WTC11 (cell line): ENCODE results near the gene LRRC4. TPM values are rescaled to one million over a fixed set of nuclear protein-coding genes. Genes with fewer than 3 reads are reported as not detected.

Experiments
- ATAC-seq: fragments of 200-7000 bp; cut with Tn5 transposase; 2 replicates; pipeline ENCODE4 v1.10.0; 2021; ENCODE audit warnings: mild to moderate bottlenecking, moderate library complexity
- CTCF ChIA-PET: fragments of 300-600 bp; sonication (Branson Sonifier 250); formaldehyde crosslinking; loops from one replicate; lab custom pipeline; 2021; ENCODE audit warnings: antibody characterized with exemption; lab: Charles Lee
- POLR2A ChIA-PET: fragments of 350-600 bp; sonication (Branson Sonifier 250); formaldehyde crosslinking; loops from one replicate; lab custom pipeline; 2021; ENCODE audit warnings: antibody characterized with exemption; lab: Charles Lee
- DNase-seq: peaks from one replicate; pipeline ENCODE4 v3.0.0; 2021; ENCODE audit warnings: low spot score
- H3K27ac Mint-ChIP-seq: 2 replicates; pipeline ENCODE4 v1.8.0; 2021; ENCODE audit warnings: mixed read lengths
- H3K27me3 Mint-ChIP-seq: 2 replicates; pipeline ENCODE4 v1.8.0; 2021; ENCODE audit warnings: low read depth, mild to moderate bottlenecking, moderate library complexity, mixed read lengths
- H3K36me3 Mint-ChIP-seq: 2 replicates; pipeline ENCODE4 v1.8.0; 2021; ENCODE audit warnings: mixed read lengths
- H3K4me1 Mint-ChIP-seq: 2 replicates; pipeline ENCODE4 v1.8.0; 2022; ENCODE audit warnings: mixed read lengths
- H3K4me3 Mint-ChIP-seq: 2 replicates; pipeline ENCODE4 v1.8.0; 2021; ENCODE audit warnings: mild to moderate bottlenecking, moderate library complexity, mixed read lengths
- H3K9me3 Mint-ChIP-seq: 2 replicates; pipeline ENCODE4 v1.8.0; 2021; ENCODE audit warnings: mixed read lengths
- ARID4B ChIP-seq: sonication (generic); formaldehyde crosslinking; IDR thresholded peaks from 2 replicates; pipeline ENCODE4 v1.8.0; 2023; ENCODE audit warnings: missing genetic modification reagents, mild to moderate bottlenecking, borderline replicate concordance
- ATF3 ChIP-seq: sonication (generic); formaldehyde crosslinking; conservative IDR thresholded peaks from 2 replicates; pipeline ENCODE4 v1.8.1; 2022; ENCODE audit warnings: mild to moderate bottlenecking, missing genetic modification reagents
- CBFB ChIP-seq: sonication (generic); formaldehyde crosslinking; IDR thresholded peaks from 2 replicates; pipeline ENCODE4 v1.8.1; 2022; ENCODE audit warnings: mild to moderate bottlenecking, low read depth, missing genetic modification reagents
- CREM ChIP-seq: sonication (generic); formaldehyde crosslinking; IDR thresholded peaks from 2 replicates; pipeline ENCODE4 v1.8.1; 2022; ENCODE audit warnings: mild to moderate bottlenecking, missing genetic modification reagents, moderate library complexity
- FOXK1 ChIP-seq: sonication (generic); formaldehyde crosslinking; IDR thresholded peaks from 2 replicates; pipeline ENCODE4 v1.8.0; 2022; ENCODE audit warnings: mild to moderate bottlenecking, moderate library complexity, missing genetic modification reagents
- IRF2 ChIP-seq: sonication (generic); formaldehyde crosslinking; IDR thresholded peaks from 2 replicates; pipeline ENCODE4 v1.8.0; 2022; ENCODE audit warnings: low read depth, missing genetic modification reagents, borderline replicate concordance
- JAZF1 ChIP-seq: fragments of 250-450 bp; sonication (Bioruptor Pico); IDR thresholded peaks from 2 replicates; pipeline ENCODE4 v1.9.0; 2021; ENCODE audit warnings: moderate library complexity, mild to moderate bottlenecking, inconsistent platforms
- NFE2L1 ChIP-seq: sonication (generic); formaldehyde crosslinking; IDR thresholded peaks from 2 replicates; pipeline ENCODE4 v1.8.1; 2023; ENCODE audit warnings: missing genetic modification reagents
- OVOL2 ChIP-seq: fragments of 250-450 bp; sonication (Bioruptor Pico); IDR thresholded peaks from 2 replicates; pipeline ENCODE4 v1.9.0; 2021; ENCODE audit warnings: mild to moderate bottlenecking, borderline replicate concordance
- PREB ChIP-seq: sonication (generic); formaldehyde crosslinking; IDR thresholded peaks from 2 replicates; pipeline ENCODE4 v1.8.1; 2022; ENCODE audit warnings: mild to moderate bottlenecking, missing genetic modification reagents, moderate library complexity, borderline replicate concordance
- SOX15 ChIP-seq: fragments of 250-450 bp; sonication (Bioruptor Pico); IDR thresholded peaks from 2 replicates; pipeline ENCODE4 v1.9.0; 2021; ENCODE audit warnings: mild to moderate bottlenecking
- SP1 ChIP-seq: sonication (generic); formaldehyde crosslinking; conservative IDR thresholded peaks from 2 replicates; pipeline ENCODE4 v1.8.1; 2022; ENCODE audit warnings: missing genetic modification reagents
- USF1 ChIP-seq: sonication (generic); formaldehyde crosslinking; IDR thresholded peaks from 2 replicates; pipeline ENCODE4 v1.8.0; 2022; ENCODE audit warnings: mild to moderate bottlenecking, missing genetic modification reagents
- ZNF138 ChIP-seq: sonication (generic); formaldehyde crosslinking; conservative IDR thresholded peaks from 2 replicates; pipeline ENCODE4 v1.8.1; 2022; ENCODE audit warnings: mild to moderate bottlenecking, moderate library complexity, missing genetic modification reagents
- ZNF232 ChIP-seq: sonication (generic); formaldehyde crosslinking; IDR thresholded peaks from 2 replicates; pipeline ENCODE4 v1.8.0; 2022; ENCODE audit warnings: mild to moderate bottlenecking, missing genetic modification reagents
- ZNF263 ChIP-seq: sonication (generic); formaldehyde crosslinking; IDR thresholded peaks from 2 replicates; pipeline ENCODE4 v1.8.1; 2022; ENCODE audit warnings: low read depth, mild to moderate bottlenecking, moderate library complexity, missing genetic modification reagents
- ZNF281 ChIP-seq: sonication (generic); formaldehyde crosslinking; IDR thresholded peaks from 2 replicates; pipeline ENCODE4 v1.8.0; 2023; ENCODE audit warnings: mild to moderate bottlenecking, missing genetic modification reagents
- ZNF396 ChIP-seq: fragments of 250-450 bp; sonication (Bioruptor Pico); IDR thresholded peaks from 2 replicates; pipeline ENCODE4 v1.8.0; 2021; ENCODE audit warnings: mild to moderate bottlenecking, moderate library complexity, borderline replicate concordance
- ZNF671 ChIP-seq: fragments of 250-450 bp; sonication (Bioruptor Pico); IDR thresholded peaks from 2 replicates; pipeline ENCODE4 v1.8.0; 2021; ENCODE audit warnings: mild to moderate bottlenecking
- total RNA-seq: library from RNA; stranded (reverse); gene quantifications from 3 replicates; pipeline ENCODE4 v1.2.3, GENCODE V29; 2021

The LRRC4 gene
- total RNA-seq, 1 experiment from 2014 or later = 14.9 TPM

- POLR2A ChIA-PET = no interaction called here
- Mint-ChIP-seq H3K36me3 (no peaks in the 10 kb centered on the region), H3K27ac (no peak overlapping the region), H3K4me1 (peaks cover 7% of the 10 kb centered on the region), H3K27me3 (no peaks in the 10 kb centered on the region), H3K4me3 (no peak overlapping the region), H3K9me3 (no peaks in the 10 kb centered on the region)
- CTCF ChIA-PET = interaction anchor here (1.0 to 2.5 kb wide), 4 partner anchors 9 to 170 kb away, joined by 3 to 10 read pairs (median 3); partner anchors contain the start of gene LRRC4
- ATAC-seq (no peak), DNase-seq (no peak)
- no peak for TF ChIP-seq USF1
- no peak for TF ChIP-seq ZNF281
- TF ChIP-seq ZNF671 = no peak
- no peak for TF ChIP-seq NFE2L1 (CRISPR knock-in tag)
- TF ChIP-seq ZNF263 (CRISPR knock-in tag) = no peak
- no peak for TF ChIP-seq CREM
- no peak for TF ChIP-seq ZNF138 (CRISPR knock-in tag)
- TF ChIP-seq IRF2 = no peak
- no peak for TF ChIP-seq OVOL2 (CRISPR knock-in tag)
- TF ChIP-seq FOXK1 (CRISPR knock-in tag) = no peak
- no peak for TF ChIP-seq JAZF1 (CRISPR knock-in tag)
- no peak for TF ChIP-seq ATF3 (CRISPR knock-in tag)
- no peak for TF ChIP-seq ARID4B (CRISPR knock-in tag)
- TF ChIP-seq SOX15 (CRISPR knock-in tag) = no peak
- no peak for TF ChIP-seq ZNF232 (CRISPR knock-in tag)
- TF ChIP-seq SP1 (CRISPR knock-in tag) = no peak
- no peak for TF ChIP-seq PREB (CRISPR knock-in tag)
- no peak for TF ChIP-seq CBFB (CRISPR knock-in tag)
- TF ChIP-seq ZNF396 (CRISPR knock-in tag) = no peak
These were observed 9.0 kb upstream of the LRRC4 start for GRCh38 chr7:128040205-128040604.
